ENCODE measurements around the gene NFIA. TPM values are rescaled to one million over a fixed set of nuclear protein-coding genes. Genes with fewer than 3 reads are reported as not detected.

The NFIA gene
- total and polyA plus RNA-seq, 9 of the 15 experiments (the other 6 are each of a cell fraction or from before 2014, with no cell fraction given) = 5.3 to 24.9 (median 9.8) TPM

- FAIRE-seq = no peak
- in situ Hi-C loops (cut with MboI) = loop anchor here (10.0 kb wide), 1 partner anchor 471 kb away; no protein-coding TSS in a partner anchor
These were observed 363.0 kb downstream of the NFIA start for GRCh38 chr1:61445269-61445825.

More at GRCh38 chr1:61445269-61445825, 363.0 kb downstream of the NFIA start:
- H2AFZ ChIP-seq (ENCODE audit: low read depth, low read length) = no peak overlapping the region
- ATAC-seq (no peak), DNase-seq (ENCODE audit: extremely low read depth in 1 of 4, low spot score in 3 of 4) (no peak)
- H3K4me1 ChIP-seq (replicated peaks in 1 of 2; ENCODE audit: control insufficient read depth in 2 of 2, insufficient read depth in 2 of 2, low read length in 2 of 2) = peaks cover 3 to 13% of the 10 kb centered on the region in 2 experiments; a peak in 4 of 5 replicates
- intact Hi-C loops (cut with micrococcal nuclease) = no loop called here
- H3K36me3 ChIP-seq (ENCODE audit: control insufficient read depth, insufficient read depth, low read length) = peaks cover 7% of the 10 kb centered on the region; the same call in 2 of the 3 replicates
- H3K27ac ChIP-seq (ENCODE audit: extremely low read depth, low read depth, low read length) = no peak overlapping the region
- TF ChIP-seq MAFG (tag; conservative IDR thresholded peaks at IDR 0.05) (peak; percentile 38; the same call in 1 of the 2 replicates), ZNF316 (IDR thresholded peaks at IDR 0.05) (peak; percentile 78), C11orf30 (IDR thresholded peaks at IDR 0.05; ENCODE audit: low read depth) (peak; percentile 50; the same call in 1 of the 2 replicates), E2F4 (CRISPR knock-in tag; IDR thresholded peaks at IDR 0.05; ENCODE audit: low read depth) (no peak), PBX2 (CRISPR knock-in tag; IDR thresholded peaks at IDR 0.05; ENCODE audit: low read depth) (no peak), PBX2 (tag; conservative IDR thresholded peaks at IDR 0.05; ENCODE audit: low read depth) (no peak)
- H3K9me3 ChIP-seq (replicated peaks; ENCODE audit: control insufficient read depth, insufficient read depth, low read depth, low read length) = no peaks in the 10 kb centered on the region
- H3K9me1 ChIP-seq (ENCODE audit: control insufficient read depth, insufficient read depth, low read length) = no peaks in the 10 kb centered on the region
- WGBS (ENCODE audit: insufficient coverage, low coverage, missing lambda C conversion rate) = 71% methylated on average over 8 of the region's 8 CpGs
- H3K4me3 ChIP-seq = no peak overlapping the region
- no peaks in the 10 kb centered on the region for H3K27me3 ChIP-seq (ENCODE audit: control insufficient read depth in 2 of 2, insufficient read depth in 2 of 2, low read length in 2 of 2)
- no peak overlapping the region for H3K4me2 ChIP-seq (ENCODE audit: insufficient read depth, low read length)
- no peak overlapping the region for H3K9ac ChIP-seq (ENCODE audit: insufficient read depth in 1 of 2, low read depth in 2 of 2, low read length in 2 of 2)
- POLR2A ChIA-PET = no interaction called here
- BruUV-seq (replicated peaks) = no TSS peak
- H3K79me2 ChIP-seq (ENCODE audit: control insufficient read depth, insufficient read depth, low read length) = no peaks in the 10 kb centered on the region
- CTCF ChIA-PET (ENCODE audit: low intra/inter-chr PET ratio) = no interaction called here
- H4K20me1 ChIP-seq (replicated peaks; ENCODE audit: control insufficient read depth, insufficient read depth, low read length) = no peaks in the 10 kb centered on the region
